SU-DHL-6 (cell line): ENCODE measurements around the gene CD151.
A peak's percentile ranks its signal among the peaks of the same experiment; 100 is the strongest.

Source experiments
- H2AFZ ChIP-seq: fragments of 200-600 bp; sonication (generic); 2 replicates; pipeline ENCODE4 v1.6.1; 2014; ENCODE audit warnings: low read depth, mild to moderate bottlenecking, moderate library complexity, mixed read lengths, antibody characterized with exemption, low read length; ENCODE audit not compliant: severe bottlenecking
- H3F3A ChIP-seq: fragments of 200-600 bp; shearing (Covaris generic); 2 replicates; pipeline ENCODE4 v1.6.0; 2016; ENCODE audit warnings: antibody characterized with exemption, mild to moderate bottlenecking; ENCODE audit not compliant: insufficient read depth
- H3K27ac ChIP-seq: fragments of 200-600 bp; sonication (generic); 2 replicates; pipeline ENCODE4 v1.5.1; 2016; ENCODE audit warnings: low read depth, mild to moderate bottlenecking, low read length, moderate library complexity, mixed read lengths
- H3K27me3 ChIP-seq: fragments of 200-600 bp; sonication (generic), shearing (Covaris generic); 2 replicates; pipeline ENCODE4 v1.6.0; 2014; ENCODE audit warnings: mild to moderate bottlenecking, low read length
- H3K36me3 ChIP-seq: fragments of 200-600 bp; sonication (generic); 2 replicates; pipeline ENCODE4 v1.6.1; 2014; ENCODE audit warnings: mild to moderate bottlenecking, low read length, mixed read lengths
- H3K4me2 ChIP-seq: fragments of 300-600, 200-600 bp; shearing (Covaris generic), sonication (generic); 2 replicates; pipeline ENCODE4 v1.6.0; 2014; ENCODE audit warnings: low read length, low read depth, mild to moderate bottlenecking; ENCODE audit not compliant: poor library complexity, severe bottlenecking
- H3K4me3 ChIP-seq: fragments of 200-600 bp; sonication (generic); 2 replicates; pipeline ENCODE4 v1.5.1; 2014; ENCODE audit warnings: antibody characterized with exemption, low read length, mild to moderate bottlenecking, mixed read lengths; ENCODE audit not compliant: insufficient read depth, poor library complexity, severe bottlenecking
- H3K79me2 ChIP-seq: fragments of 200-600 bp; sonication (generic); 2 replicates; pipeline ENCODE4 v1.6.1; 2014; ENCODE audit warnings: mild to moderate bottlenecking, low read length, moderate library complexity; ENCODE audit not compliant: insufficient read depth
- H3K9ac ChIP-seq: fragments of 200-600 bp; sonication (generic); 2 replicates; pipeline ENCODE4 v1.7.0; 2014; ENCODE audit warnings: mild to moderate bottlenecking, low read length
- H3K9me2 ChIP-seq: fragments of 200-600 bp; sonication (generic); replicated peaks from 2 replicates; pipeline ENCODE4 v1.6.1; 2014; ENCODE audit warnings: low read length; ENCODE audit not compliant: insufficient read depth
- H3K9me3 ChIP-seq: fragments of 200-600 bp; sonication (generic); 2 replicates; pipeline ENCODE4 v1.6.1; 2014; ENCODE audit warnings: low read length, mixed read lengths; ENCODE audit not compliant: insufficient read depth
- H4K20me1 ChIP-seq: fragments of 200-600 bp; sonication (generic); 2 replicates; pipeline ENCODE4 v1.6.1; 2014; ENCODE audit warnings: low read depth, mild to moderate bottlenecking, antibody characterized with exemption, low read length, moderate library complexity, mixed read lengths
- CTCF ChIP-seq: fragments of 200-600 bp; sonication (generic); IDR thresholded peaks from one replicate; pipeline ENCODE4 v1.5.1; 2017; ENCODE audit warnings: antibody characterized with exemption, mild to moderate bottlenecking, low read length, moderate library complexity; ENCODE audit not compliant: insufficient read depth, poor library complexity, severe bottlenecking
- EZH2phosphoT487 ChIP-seq: fragments of 200-600 bp; sonication (generic), shearing (Covaris generic); conservative IDR thresholded peaks from 2 replicates; pipeline ENCODE4 v1.6.1; 2018; ENCODE audit warnings: mild to moderate bottlenecking, antibody characterized with exemption, low read length, moderate library complexity, mixed read lengths

Gene CD151

DNA sequence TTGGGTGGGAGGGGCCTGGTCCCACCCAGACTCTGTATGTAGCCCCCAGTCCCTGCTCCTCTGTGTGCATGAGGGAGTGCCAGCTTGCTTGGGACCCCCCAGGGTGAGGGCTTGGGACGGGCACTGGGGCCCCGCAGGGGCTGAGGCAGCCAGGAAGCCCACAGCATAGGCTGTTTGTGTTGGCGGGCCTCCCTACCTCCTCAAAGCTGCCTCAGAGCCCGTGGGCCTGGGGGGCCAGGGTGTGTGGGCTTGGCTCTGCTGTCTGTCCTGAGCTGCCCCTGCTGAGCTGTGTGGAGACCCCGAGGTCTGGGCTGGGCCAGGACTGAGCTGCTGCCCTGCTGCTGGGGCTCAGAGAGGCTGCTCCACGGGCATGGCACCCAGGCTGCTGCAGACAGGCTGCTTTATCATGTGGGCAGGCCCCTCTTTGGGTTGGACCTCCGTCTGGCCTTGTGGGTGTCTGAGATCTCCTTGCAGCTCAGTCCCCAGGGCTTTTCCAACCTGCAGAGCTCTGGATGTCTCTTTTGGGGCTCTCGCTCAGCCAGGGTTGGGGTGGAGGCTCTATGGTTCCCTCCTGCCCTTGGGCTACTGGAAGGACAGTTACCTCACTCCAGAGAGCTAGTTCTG lies 13.2 kb downstream of the CD151 start:
- Histone ChIP-seq H3K9me2 (no peaks in the 10 kb centered on the region), H3K27me3 (no peaks in the 10 kb centered on the region), H3K27ac (no peak overlapping the region), H3K9ac (no peak overlapping the region), H3K4me2 (no peak overlapping the region), H3K36me3 (no peaks in the 10 kb centered on the region), H3K9me3 (no peaks in the 10 kb centered on the region), H2AFZ (no peak overlapping the region), H3F3A (no peaks in the 10 kb centered on the region), H4K20me1 (peaks cover 4% of the 10 kb centered on the region; the same call in 1 of the 2 replicates), H3K4me3 (no peak overlapping the region), H3K79me2 (peaks cover 12% of the 10 kb centered on the region)
- TF ChIP-seq CTCF (no peak), EZH2phosphoT487 (no peak)

DNA sequence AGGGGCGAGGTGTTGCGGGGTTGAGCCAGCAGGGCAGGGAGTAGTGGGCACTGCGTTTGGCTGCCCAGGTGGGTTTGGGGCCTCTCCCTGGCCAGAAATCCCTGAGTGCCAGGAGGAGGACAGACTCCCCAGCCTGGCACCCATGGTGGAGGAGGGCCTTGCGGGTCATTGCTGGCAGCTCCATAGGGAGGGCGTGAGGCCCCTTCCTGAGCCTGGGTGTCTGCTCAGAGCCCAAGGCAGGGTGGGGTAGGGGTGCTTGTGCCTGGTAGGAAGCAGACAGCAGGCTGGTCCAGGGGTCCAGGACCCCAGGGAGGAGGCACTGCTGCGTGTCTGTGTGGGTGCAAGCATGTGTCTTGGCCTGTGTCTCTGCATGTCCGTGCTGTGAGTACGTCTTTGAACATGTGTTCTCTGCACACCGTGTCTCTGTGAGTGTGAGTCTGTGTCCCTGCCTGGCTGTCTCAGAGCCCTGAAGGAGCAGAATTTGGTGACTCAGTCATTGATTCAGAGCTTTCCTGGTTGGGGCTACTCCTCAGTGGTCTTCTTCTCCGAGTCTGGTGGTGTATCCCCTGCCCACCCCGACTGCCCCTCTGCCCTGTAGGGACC lies 13.8 kb downstream of the CD151 start:
- Histone ChIP-seq H3K4me2 (no peak overlapping the region), H3K27me3 (no peaks in the 10 kb centered on the region), H3K36me3 (no peaks in the 10 kb centered on the region), H3K9me2 (no peaks in the 10 kb centered on the region), H4K20me1 (no peaks in the 10 kb centered on the region), H3F3A (no peaks in the 10 kb centered on the region), H3K9ac (no peak overlapping the region), H3K27ac (no peak overlapping the region), H3K79me2 (peaks cover 6% of the 10 kb centered on the region; the same call in 1 of the 2 replicates), H3K4me3 (no peak overlapping the region), H3K9me3 (no peaks in the 10 kb centered on the region), H2AFZ (no peak overlapping the region)
- TF ChIP-seq EZH2phosphoT487 (no peak), CTCF (no peak)

GRCh38 chr11:847876-848275 lies 15.1 kb downstream of the CD151 start:
- Histone ChIP-seq H4K20me1 (no peaks in the 10 kb centered on the region), H3K9me3 (no peaks in the 10 kb centered on the region), H3K79me2 (no peaks in the 10 kb centered on the region), H3K36me3 (no peaks in the 10 kb centered on the region), H3K9me2 (no peaks in the 10 kb centered on the region), H3K9ac (no peak overlapping the region), H3K4me3 (no peak overlapping the region), H3K27me3 (no peaks in the 10 kb centered on the region), H3F3A (no peaks in the 10 kb centered on the region), H3K27ac (no peak overlapping the region), H2AFZ (no peak overlapping the region), H3K4me2 (no peak overlapping the region)
- no peak for TF ChIP-seq EZH2phosphoT487

GRCh38 chr11:848380-848931 lies 15.7 kb downstream of the CD151 start:
- Histone ChIP-seq H4K20me1 (no peaks in the 10 kb centered on the region), H3K27me3 (no peaks in the 10 kb centered on the region), H2AFZ (no peak overlapping the region), H3K9me3 (no peaks in the 10 kb centered on the region), H3K4me2 (peak overlapping the region; percentile 62), H3K79me2 (no peaks in the 10 kb centered on the region), H3K9me2 (no peaks in the 10 kb centered on the region), H3K9ac (no peak overlapping the region), H3K4me3 (no peak overlapping the region), H3K36me3 (no peaks in the 10 kb centered on the region), H3F3A (no peaks in the 10 kb centered on the region), H3K27ac (no peak overlapping the region)
- TF ChIP-seq CTCF (peak; percentile 92), EZH2phosphoT487 (no peak)
